ENCODE results near the gene IFT43. TPM values are rescaled to one million over a fixed set of nuclear protein-coding genes. Genes with fewer than 3 reads are reported as not detected.

Gene IFT43
- polyA plus RNA-seq, 1 experiment: 41.4 TPM

GRCh38 chr14:76081642-76082041 lies 96.1 kb downstream of the IFT43 start:
- Histone ChIP-seq H3K27ac (ENCODE audit: low read depth, low read length) (no peak overlapping the region), H3K9me3 (ENCODE audit: control insufficient read depth, insufficient read depth, low read length) (no peaks in the 10 kb centered on the region), H3K27me3 (ENCODE audit: control insufficient read depth, insufficient read depth, low read length) (peaks cover 2% of the 10 kb centered on the region), H3K4me3 (ENCODE audit: low read depth, low read length) (no peak overlapping the region)
- ChIA-PET CTCF (no interaction called here), POLR2A (no interaction called here)
- no peak for TF ChIP-seq CTCF (IDR thresholded peaks at IDR 0.05; ENCODE audit: low read depth, low read length)
- DNase-seq (ENCODE audit: low read depth, low spot score): no peak

GRCh38 chr14:76083796-76084765 lies 98.5 kb downstream of the IFT43 start:
- Histone ChIP-seq H3K4me3 (ENCODE audit: low read depth, low read length) (no peak overlapping the region), H3K27ac (ENCODE audit: low read depth, low read length) (no peak overlapping the region), H3K9me3 (ENCODE audit: control insufficient read depth, insufficient read depth, low read length) (no peaks in the 10 kb centered on the region), H3K27me3 (ENCODE audit: control insufficient read depth, insufficient read depth, low read length) (peaks cover 12% of the 10 kb centered on the region)
- POLR2A ChIA-PET: no interaction called here
- no peak for TF ChIP-seq CTCF (IDR thresholded peaks at IDR 0.05; ENCODE audit: low read depth, low read length)
- CTCF ChIA-PET: interaction anchor here (1.1 kb wide), 1 partner anchor 303 kb away, joined by 3 read pairs; no protein-coding TSS in a partner anchor
- DNase-seq (ENCODE audit: low read depth, low spot score): no peak

GRCh38 chr14:76085358-76085757 lies 99.8 kb downstream of the IFT43 start:
- POLR2A ChIA-PET: no interaction called here
- CTCF ChIA-PET: interaction anchor here (0.6 kb wide), 1 partner anchor 639 kb away, joined by 3 read pairs; no protein-coding TSS in a partner anchor
- DNase-seq (ENCODE audit: low read depth, low spot score): no peak

GRCh38 chr14:76086636-76087035 lies 101.1 kb downstream of the IFT43 start:
- Histone ChIP-seq H3K4me3 (ENCODE audit: low read depth, low read length) (no peak overlapping the region), H3K27me3 (ENCODE audit: control insufficient read depth, insufficient read depth, low read length) (peaks cover 36% of the 10 kb centered on the region), H3K9me3 (ENCODE audit: control insufficient read depth, insufficient read depth, low read length) (no peaks in the 10 kb centered on the region), H3K27ac (ENCODE audit: low read depth, low read length) (no peak overlapping the region)
- POLR2A ChIA-PET: no interaction called here
- no peak for DNase-seq (ENCODE audit: low read depth, low spot score)
- no peak for TF ChIP-seq CTCF (IDR thresholded peaks at IDR 0.05; ENCODE audit: low read depth, low read length)
- CTCF ChIA-PET: no interaction called here

More at GRCh38 chr14:76085358-76085757, 99.8 kb downstream of the IFT43 start:
- no peaks in the 10 kb centered on the region for H3K9me3 ChIP-seq (ENCODE audit: control insufficient read depth, insufficient read depth, low read length)
- H3K27ac ChIP-seq (ENCODE audit: low read depth, low read length): no peak overlapping the region
- H3K4me3 ChIP-seq (ENCODE audit: low read depth, low read length): no peak overlapping the region
- H3K27me3 ChIP-seq (ENCODE audit: control insufficient read depth, insufficient read depth, low read length): peaks cover 24% of the 10 kb centered on the region
- TF ChIP-seq CTCF (IDR thresholded peaks at IDR 0.05; ENCODE audit: low read depth, low read length): no peak

- DNase-seq (ENCODE audit: low read depth, low spot score): no peak
- Histone ChIP-seq H3K9me3 (ENCODE audit: control insufficient read depth, insufficient read depth, low read length) (no peaks in the 10 kb centered on the region), H3K4me3 (ENCODE audit: low read depth, low read length) (no peak overlapping the region), H3K27me3 (ENCODE audit: control insufficient read depth, insufficient read depth, low read length) (peaks cover 41% of the 10 kb centered on the region), H3K27ac (ENCODE audit: low read depth, low read length) (no peak overlapping the region)
- ChIA-PET CTCF (interaction anchor here (1.0 to 1.5 kb wide), 4 partner anchors 12 to 379 kb away, joined by 3 to 4 read pairs (median 4); no protein-coding TSS in a partner anchor), POLR2A (no interaction called here)
- no peak for TF ChIP-seq CTCF (IDR thresholded peaks at IDR 0.05; ENCODE audit: low read depth, low read length)
Measured at GRCh38 chr14:76088326-76088725, 102.8 kb downstream of the IFT43 start.

Data from AG04450 (cell line).